Chondrocyte (in vitro differentiated cells): ENCODE measurements around the gene AMIGO2. TPM values are rescaled to one million over a fixed set of nuclear protein-coding genes. Genes with fewer than 3 reads are reported as not detected.

Experiments used
- DNase-seq: peaks from one replicate; pipeline ENCODE4 v3.0.0; 2021; ENCODE audit warnings: mixed read lengths, low spot score
- H3K27ac Mint-ChIP-seq: one replicate; pipeline ENCODE4 v1.8.0; 2021; ENCODE audit warnings: mild to moderate bottlenecking, moderate library complexity, mixed read lengths; ENCODE audit not compliant: unreplicated experiment
- H3K27me3 Mint-ChIP-seq: 2 replicates; pipeline ENCODE4 v1.8.0; 2021; ENCODE audit warnings: low read depth, mixed read lengths
- H3K36me3 Mint-ChIP-seq: 2 replicates; pipeline ENCODE4 v1.8.0; 2021; ENCODE audit warnings: low read depth, mixed read lengths
- H3K4me1 Mint-ChIP-seq: 2 replicates; pipeline ENCODE4 v1.8.0; 2021; ENCODE audit warnings: low read depth, mild to moderate bottlenecking, mixed read lengths
- H3K4me3 Mint-ChIP-seq: one replicate; pipeline ENCODE4 v1.8.0; 2021; ENCODE audit warnings: mild to moderate bottlenecking, moderate library complexity, mixed read lengths; ENCODE audit not compliant: unreplicated experiment
- H3K9me3 Mint-ChIP-seq: 2 replicates; pipeline ENCODE4 v1.8.0; 2021; ENCODE audit warnings: low read depth, mixed read lengths
- total RNA-seq: library from RNA; stranded (reverse); gene quantifications from 3 replicates; pipeline ENCODE4 v1.2.1, GENCODE V29; 2021
- TF ChIP-seq, protein P1 (sequence below): fragments of 200-600 bp; sonication (generic); IDR thresholded peaks from 2 replicates; pipeline ENCODE4 v1.5.0; 2021; ENCODE audit warnings: antibody characterized with exemption, mild to moderate bottlenecking, moderate library complexity

AMIGO2 gene
- total RNA-seq, 1 donor from 2014 or later = 153 TPM

DNA sequence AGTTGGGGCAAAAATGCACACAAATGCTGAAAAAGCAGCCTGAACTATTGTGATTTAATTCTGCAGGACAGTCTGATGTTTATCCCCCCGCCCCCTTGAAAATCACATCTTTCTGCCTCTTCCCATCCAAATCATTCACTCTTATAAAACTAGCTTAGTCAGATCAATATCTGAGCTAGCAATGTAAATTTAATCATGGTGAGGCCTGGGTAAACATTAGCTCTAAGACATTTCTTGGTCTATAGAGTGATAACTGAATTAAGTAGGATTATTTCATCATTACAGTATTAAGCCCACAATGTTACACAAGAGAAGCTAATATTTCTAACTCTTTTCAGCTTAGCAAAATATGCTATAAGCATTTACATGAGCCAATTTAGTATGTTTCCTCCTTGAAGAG, 9.4 kb downstream of the AMIGO2 start:
- peaks cover 71% of the 10 kb centered on the region for H3K4me1 Mint-ChIP-seq
- no peak overlapping the region for H3K27ac Mint-ChIP-seq
- no peak for DNase-seq
- H3K36me3 Mint-ChIP-seq = no peaks in the 10 kb centered on the region
- TF ChIP-seq, protein P1, sequence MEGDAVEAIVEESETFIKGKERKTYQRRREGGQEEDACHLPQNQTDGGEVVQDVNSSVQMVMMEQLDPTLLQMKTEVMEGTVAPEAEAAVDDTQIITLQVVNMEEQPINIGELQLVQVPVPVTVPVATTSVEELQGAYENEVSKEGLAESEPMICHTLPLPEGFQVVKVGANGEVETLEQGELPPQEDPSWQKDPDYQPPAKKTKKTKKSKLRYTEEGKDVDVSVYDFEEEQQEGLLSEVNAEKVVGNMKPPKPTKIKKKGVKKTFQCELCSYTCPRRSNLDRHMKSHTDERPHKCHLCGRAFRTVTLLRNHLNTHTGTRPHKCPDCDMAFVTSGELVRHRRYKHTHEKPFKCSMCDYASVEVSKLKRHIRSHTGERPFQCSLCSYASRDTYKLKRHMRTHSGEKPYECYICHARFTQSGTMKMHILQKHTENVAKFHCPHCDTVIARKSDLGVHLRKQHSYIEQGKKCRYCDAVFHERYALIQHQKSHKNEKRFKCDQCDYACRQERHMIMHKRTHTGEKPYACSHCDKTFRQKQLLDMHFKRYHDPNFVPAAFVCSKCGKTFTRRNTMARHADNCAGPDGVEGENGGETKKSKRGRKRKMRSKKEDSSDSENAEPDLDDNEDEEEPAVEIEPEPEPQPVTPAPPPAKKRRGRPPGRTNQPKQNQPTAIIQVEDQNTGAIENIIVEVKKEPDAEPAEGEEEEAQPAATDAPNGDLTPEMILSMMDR = no peak
- H3K27me3 Mint-ChIP-seq = no peaks in the 10 kb centered on the region
- no peaks in the 10 kb centered on the region for H3K9me3 Mint-ChIP-seq
- no peak overlapping the region for H3K4me3 Mint-ChIP-seq

DNA sequence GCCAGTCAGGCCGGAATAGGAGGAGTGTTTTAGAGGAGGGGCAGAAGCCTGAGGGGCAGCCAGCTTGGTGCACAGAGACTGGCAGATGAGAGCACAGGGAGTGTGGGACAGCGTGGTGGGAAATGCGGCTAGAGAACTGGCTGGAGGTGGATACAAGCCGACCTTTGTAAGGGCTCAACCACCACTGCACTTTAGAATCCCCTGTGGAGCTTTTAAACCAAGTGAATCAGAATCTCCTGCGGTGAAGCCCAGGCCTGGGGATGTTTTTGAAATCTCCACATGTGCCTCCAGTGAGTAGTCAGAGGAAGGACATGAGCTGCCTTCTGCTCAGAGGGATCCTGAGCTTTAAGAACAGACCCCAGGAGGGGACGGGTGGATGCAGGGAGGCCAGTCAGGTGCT, 11.2 kb downstream of the AMIGO2 start:
- no peaks in the 10 kb centered on the region for H3K27me3 Mint-ChIP-seq
- no peaks in the 10 kb centered on the region for H3K9me3 Mint-ChIP-seq
- H3K36me3 Mint-ChIP-seq = no peaks in the 10 kb centered on the region
- H3K4me3 Mint-ChIP-seq = no peak overlapping the region
- H3K27ac Mint-ChIP-seq = peak overlapping the region; percentile 65
- TF ChIP-seq, protein P1 = no peak
- peaks cover 67% of the 10 kb centered on the region for H3K4me1 Mint-ChIP-seq
- no peak for DNase-seq

DNA sequence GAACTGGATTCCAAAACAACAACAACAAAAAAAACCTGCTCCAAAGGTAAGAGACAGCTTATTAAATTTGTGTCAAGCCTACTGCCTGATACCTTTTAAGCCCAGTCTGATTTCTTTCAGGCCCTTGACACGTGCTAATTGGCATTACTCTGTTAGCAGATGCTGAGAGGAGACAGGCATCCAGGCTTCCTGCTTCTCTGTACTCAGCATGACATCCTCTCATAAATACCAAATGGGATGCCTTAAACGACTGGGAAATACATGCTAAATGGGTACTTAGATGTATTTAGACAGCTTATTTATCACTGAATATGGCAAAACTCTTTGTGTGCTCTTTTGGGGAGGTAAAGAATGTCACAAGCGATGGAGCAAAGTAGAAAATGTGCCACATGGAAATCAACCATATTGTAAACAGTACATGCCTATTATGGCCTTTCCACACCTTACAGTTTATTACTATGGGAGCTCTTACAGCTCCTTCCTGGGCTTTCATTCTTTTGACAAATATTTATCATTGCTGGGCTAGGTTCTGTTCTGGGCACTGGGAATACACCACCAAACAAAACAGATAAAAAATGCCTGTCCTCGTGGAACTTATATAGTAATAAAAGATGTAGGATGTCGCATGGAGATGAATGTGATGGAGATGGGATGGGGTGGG, 11.9 kb downstream of the AMIGO2 start:
- no peak overlapping the region for H3K4me3 Mint-ChIP-seq
- H3K9me3 Mint-ChIP-seq = no peaks in the 10 kb centered on the region
- no peaks in the 10 kb centered on the region for H3K27me3 Mint-ChIP-seq
- TF ChIP-seq, protein P1 = no peak
- peaks cover 61% of the 10 kb centered on the region for H3K4me1 Mint-ChIP-seq
- DNase-seq = no peak
- no peak overlapping the region for H3K27ac Mint-ChIP-seq
- H3K36me3 Mint-ChIP-seq = no peaks in the 10 kb centered on the region

DNA sequence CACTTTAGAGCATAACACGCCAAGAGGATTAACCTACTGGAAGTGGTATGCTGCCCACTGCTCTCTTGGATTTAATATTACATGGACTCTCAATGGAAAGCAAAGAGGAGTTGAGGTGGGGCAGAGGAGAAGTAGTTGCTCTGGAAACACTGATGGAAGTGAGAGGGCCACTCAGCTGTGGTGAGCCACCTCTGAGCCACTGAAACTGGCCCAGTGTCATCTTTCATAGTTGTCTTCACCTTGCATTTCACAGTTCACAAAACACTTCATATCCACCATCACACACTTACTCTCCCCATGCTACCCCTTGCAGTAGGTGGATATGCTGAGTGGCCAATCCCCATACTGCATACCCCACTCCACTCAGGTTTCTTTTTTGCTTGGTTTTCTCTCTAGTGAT, 12.6 kb downstream of the AMIGO2 start:
- H3K4me3 Mint-ChIP-seq = no peak overlapping the region

DNA sequence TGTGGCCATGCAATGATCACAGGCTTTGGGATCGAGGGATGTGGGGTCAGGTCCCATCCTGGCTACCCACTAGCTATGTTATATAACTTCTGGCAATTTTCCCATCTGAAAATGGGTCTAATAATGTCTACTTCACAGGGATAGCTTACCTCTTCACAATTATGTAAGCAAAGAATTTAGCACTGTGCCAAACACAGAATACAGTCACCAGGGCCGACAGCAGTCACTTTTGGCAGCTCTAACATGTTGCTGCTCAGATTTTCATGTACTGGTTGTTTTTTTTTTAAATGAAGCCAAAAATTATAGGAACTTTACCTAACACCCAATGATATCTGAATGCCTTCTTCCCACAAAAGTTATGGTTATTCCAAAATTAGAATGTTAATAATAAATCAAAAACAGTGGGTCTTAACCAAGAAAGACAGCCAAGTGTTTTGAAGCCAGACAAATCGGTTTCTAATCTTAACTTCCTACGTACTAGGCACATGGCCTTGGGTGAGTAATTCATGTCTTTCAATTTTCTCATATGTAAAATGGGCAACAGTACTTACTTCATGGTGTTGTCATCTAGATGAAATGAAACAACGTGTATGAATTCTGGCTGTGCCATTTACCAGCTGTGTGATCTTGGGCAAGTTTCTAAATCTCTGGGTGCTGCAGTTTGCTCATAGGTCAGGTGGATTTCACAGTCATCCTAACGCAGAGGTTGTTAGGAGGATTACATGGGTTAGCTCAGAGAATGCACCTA, 13.3 kb downstream of the AMIGO2 start:
- TF ChIP-seq, protein P1 = no peak
- H3K27ac Mint-ChIP-seq = peak overlapping the region; percentile 3

More for the DNA sequence above, 12.6 kb downstream of the AMIGO2 start:
- H3K27ac Mint-ChIP-seq = no peak overlapping the region
- TF ChIP-seq, protein P1 = no peak
- no peaks in the 10 kb centered on the region for H3K27me3 Mint-ChIP-seq
- no peaks in the 10 kb centered on the region for H3K36me3 Mint-ChIP-seq
- DNase-seq = no peak
- peaks cover 61% of the 10 kb centered on the region for H3K4me1 Mint-ChIP-seq
- no peaks in the 10 kb centered on the region for H3K9me3 Mint-ChIP-seq

More for the DNA sequence above, 13.3 kb downstream of the AMIGO2 start:
- no peaks in the 10 kb centered on the region for H3K27me3 Mint-ChIP-seq
- no peaks in the 10 kb centered on the region for H3K36me3 Mint-ChIP-seq
- H3K4me3 Mint-ChIP-seq = no peak overlapping the region
- H3K4me1 Mint-ChIP-seq = peaks cover 61% of the 10 kb centered on the region
- DNase-seq = no peak
- H3K9me3 Mint-ChIP-seq = no peaks in the 10 kb centered on the region
